Stimulated activated naive CD8-positive, alpha-beta T cell treated with anti-CD3 and anti-CD28 coated beads, Interleukin-15, Interleukin-2, amounts not matched to agents 100 U/mL and 50 U/mL, for 24 hours (primary cell): ENCODE data around the gene USP20.
"Not testable (repeated sequence)": the region's sequence is repeated elsewhere in the genome, so short reads cannot be mapped to it uniquely, and the experiment has no call there.

Experiments used
- ATAC-seq: fragments of 150-1000 bp; cut with Tn5 transposase; one replicate; pipeline ENCODE4 v1.10.0; 2021
- DNase-seq: peaks from one replicate; pipeline ENCODE4 v3.0.0; 2021

The USP20 gene

DNA sequence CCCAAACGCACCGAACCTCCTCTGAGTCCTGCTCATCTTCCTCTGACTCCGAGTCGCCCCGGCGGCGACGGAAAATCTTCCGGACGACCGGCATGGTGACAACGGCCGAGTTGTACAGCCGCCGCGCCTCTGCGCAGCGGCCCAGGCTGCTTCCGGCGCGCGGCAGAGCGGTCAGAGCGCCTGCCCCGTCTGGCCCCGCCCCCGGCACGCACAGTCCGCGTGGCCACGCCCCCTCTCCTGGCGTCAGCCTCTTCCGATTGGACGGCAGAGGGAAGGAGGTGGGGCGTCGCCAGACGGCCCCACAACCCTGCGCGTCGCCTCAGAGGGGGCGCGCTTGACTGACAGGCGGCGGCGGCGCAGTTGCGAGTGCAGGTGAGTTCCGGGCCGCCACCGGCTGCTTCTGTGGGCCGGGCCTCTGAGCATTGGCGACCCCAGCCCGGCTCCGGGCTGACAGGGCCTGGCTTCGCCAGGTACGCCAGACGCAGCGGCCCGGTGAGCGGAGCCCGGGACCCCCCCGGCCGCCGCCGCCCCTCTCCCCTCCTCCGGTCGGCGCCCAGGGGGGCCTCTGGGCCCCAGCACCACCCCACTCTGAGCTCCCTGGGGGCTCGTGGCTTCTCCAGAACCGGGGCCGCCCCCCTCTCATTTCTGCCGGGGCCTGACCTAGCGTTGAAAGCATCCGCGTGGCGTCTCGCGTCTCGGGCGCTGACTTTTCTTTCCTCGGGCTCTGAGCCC is at the start of gene USP20, which contains the start of gene C9orf78:
USP20 (plus strand) TSS at position 331 of the 732 bp plus-strand sequence. CDS start 17,098 bp downstream, outside the sequence.
C9orf78 (minus strand) TSS at position 148 of the 732 bp plus-strand sequence; CDS start at position 94, 54 bp downstream.
- peak; percentile 98 for DNase-seq
- peak; percentile 92 for ATAC-seq

GRCh38 chr9:129785866-129786265 is 49.4 kb upstream of the USP20 start:
- no peak for ATAC-seq
- no peak for DNase-seq

GRCh38 chr9:129786481-129786880 is 48.8 kb upstream of the USP20 start:
- no peak for DNase-seq
- ATAC-seq = no peak

GRCh38 chr9:129794549-129794948 is 40.7 kb upstream of the USP20 start:
- ATAC-seq = no peak
- no peak for DNase-seq

- DNase-seq, ATAC-seq: not testable (repeated sequence)
These were observed 39.2 kb upstream of the USP20 start for GRCh38 chr9:129796029-129796428.

- DNase-seq (no peak), ATAC-seq (no peak)
These were observed 36.3 kb upstream of the USP20 start for GRCh38 chr9:129798973-129799372.

DNA sequence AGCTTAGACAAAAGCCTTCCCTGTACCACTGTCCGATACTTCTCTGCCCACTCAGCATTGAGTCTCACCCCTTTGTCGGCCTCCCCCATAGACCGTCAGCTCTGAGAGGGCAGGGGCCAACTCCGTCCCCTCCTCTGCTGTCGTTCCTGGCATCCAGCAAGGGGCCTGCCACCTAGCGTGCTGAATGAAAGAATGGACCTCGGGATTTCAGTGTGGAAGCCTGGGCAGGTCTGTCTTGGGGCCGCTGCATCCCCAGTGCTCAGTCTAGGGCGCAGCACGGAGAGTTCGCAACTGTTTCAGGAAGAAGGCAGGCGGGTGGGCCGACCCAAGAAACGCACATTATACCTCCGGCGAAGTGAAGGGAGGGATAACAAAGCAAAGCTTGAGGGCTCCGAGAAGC is 33.8 kb upstream of the USP20 start:
- ATAC-seq = no peak
- no peak for DNase-seq

DNA sequence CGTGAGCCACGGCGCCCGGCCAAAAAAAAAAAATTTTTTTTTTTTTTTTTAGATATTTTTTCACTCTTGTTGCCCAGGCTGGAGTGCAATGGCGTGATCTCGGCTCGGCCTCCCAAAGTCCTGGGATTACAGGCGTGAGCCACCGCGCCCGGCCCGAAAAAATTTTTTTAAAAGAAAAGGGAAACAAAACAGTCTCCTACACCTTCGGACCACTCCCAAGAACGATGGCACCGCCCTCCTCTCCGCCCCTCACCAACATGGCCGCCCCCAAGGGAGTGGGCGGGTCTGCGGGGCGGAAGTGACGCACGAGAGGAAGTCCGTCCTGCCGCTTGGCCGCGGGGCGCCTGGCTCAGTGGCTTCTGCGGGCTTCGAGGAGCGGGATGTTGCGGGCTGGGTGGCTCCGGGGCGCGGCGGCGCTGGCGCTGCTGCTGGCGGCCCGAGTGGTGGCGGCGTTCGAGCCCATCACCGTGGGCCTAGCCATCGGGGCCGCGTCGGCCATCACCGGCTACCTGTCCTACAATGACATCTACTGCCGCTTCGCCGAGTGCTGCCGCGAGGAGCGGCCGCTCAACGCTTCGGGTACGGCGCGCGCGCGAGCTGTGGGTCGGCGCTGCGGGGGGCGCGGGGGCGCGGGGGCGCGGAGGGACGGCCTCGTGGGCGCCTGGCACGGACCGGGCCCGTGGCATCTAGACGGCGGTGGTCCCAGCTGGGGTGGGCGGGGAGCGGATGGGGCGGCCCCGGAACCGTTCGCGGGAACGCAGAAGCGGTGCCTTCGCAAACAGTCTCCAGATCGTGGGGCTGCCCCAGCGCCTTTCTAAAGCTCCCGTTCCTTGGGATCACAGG is 32.2 kb upstream of the USP20 start, which contains the start of gene TOR1B:
TOR1B (plus strand) TSS at position 352 of the 843 bp plus-strand sequence; CDS start at position 381, 29 bp downstream.
- DNase-seq (peak; percentile 96), ATAC-seq (peak; percentile 91)

DNA sequence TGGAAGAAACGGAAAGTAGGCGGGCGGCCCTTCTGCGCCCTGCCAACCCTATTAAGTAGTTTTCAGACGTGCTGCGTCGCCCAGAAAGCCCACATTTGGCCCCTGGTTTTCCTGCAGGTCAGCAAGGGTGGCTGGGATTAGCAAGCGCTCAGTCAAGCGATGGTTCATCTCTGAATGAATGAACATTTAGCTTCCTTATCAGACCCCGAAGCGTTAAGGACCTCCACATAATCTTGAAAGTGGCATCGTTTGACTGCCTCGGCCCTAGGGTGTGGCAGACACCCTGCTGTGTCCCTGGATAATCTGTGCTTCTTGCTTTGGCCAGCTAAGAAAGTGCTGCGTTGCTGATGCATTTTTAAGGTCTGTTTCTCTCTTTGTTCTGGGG is 31.6 kb upstream of the USP20 start:
- no peak for DNase-seq
- peak; percentile 2 for ATAC-seq

DNA sequence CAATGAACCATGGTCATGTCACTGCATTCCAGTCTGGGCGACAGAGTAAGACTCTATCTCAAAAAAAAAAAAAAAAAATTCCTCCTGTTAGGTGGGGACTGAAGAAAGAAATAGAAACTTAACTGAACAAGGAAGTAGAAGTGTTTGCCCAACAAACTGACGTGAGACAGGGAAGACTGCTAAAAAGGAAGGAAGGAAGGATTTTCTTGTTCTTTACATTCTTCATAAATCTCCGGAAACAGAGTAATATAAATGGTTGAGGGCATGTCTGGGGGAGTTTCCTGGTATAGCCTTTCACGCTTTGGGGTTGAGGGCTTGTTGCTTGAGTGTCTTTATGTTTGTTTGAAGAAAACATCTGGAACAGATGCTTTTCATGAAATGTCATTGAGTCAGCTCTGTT is 29.2 kb upstream of the USP20 start:
- DNase-seq (no peak), ATAC-seq (no peak)

GRCh38 chr9:129809346-129809745 is 25.9 kb upstream of the USP20 start:
- DNase-seq (no peak), ATAC-seq (no peak)

DNA sequence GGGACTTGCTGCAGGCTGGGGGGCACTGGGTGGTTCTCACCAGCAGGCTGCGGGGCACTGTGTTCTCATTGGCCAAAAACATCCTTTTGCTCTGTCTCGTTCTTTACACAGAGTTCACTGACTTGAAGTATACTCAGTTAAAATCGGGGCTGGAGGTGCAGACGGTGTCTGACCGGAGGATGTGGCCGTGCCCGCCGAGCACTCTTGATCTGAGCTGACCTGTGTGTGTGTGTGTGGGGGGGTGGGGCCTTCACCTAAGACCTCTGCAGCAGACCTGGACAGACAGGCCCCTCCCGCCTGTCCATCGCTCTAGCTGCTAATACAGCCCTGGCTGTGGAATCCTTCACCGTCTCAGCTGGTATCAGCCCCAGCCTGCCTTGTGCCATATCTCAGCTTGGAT is 25.1 kb upstream of the USP20 start:
- ATAC-seq = no peak

DNA sequence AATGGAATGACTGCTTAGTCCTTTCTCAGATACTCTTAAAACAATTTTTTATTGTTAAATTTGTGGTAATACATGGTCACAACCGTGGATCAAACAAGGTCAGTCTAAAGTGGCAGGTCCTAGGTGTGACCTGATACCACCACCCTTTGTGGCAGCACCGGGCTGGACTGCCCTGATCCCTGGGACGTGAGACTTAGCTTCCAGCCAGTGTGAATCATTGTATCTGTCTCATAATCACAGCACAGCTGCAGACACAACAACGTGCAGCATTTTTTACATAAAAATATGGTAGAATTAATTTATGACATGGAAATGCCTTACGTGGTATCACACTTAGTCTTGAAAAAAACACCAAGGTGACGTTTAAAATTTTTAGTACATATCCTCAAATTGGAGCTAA is 24.5 kb upstream of the USP20 start:
- ATAC-seq (no peak), DNase-seq (no peak)

More for the DNA sequence above, 25.1 kb upstream of the USP20 start:
- no peak for DNase-seq

DNA sequence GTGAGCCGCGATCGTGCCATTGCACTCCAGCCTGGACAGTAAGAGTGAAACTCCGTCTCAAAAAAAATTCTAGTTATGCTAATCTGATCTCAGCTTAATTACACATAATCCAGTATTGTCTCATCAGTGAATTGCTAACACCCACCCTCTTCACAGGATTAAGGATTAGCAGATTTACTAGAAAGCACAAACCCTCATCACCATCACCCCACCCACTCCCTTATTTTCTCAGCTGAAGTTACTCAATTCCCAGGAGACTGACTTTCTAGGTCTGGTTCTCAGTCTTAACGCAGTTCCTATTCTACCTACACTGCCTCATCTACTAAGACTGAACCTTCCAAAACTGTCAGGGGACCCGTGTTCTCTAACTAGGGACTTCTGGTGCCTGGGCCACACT is 23.3 kb upstream of the USP20 start:
- peak; percentile 38 for ATAC-seq
- no peak for DNase-seq

DNA sequence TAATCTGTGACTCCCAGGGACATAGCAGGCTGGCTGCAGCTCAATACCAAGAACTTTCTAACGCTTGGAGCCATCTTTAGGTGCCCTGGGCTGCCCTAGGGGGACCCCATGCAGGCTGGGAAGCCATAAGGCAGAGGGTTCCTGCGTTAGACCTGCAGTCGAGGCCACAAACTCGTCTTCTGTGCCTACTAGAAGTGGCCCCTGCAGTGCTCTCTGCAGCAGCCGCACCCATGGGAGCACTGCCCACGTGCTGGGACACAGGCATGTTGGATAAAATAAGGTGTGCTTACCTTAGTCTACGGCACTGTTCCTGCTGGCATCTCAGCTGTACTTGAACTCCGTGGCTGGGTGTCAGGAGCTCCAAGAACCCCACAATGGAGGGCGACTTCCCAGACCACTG is 22.9 kb upstream of the USP20 start:
- no peak for ATAC-seq

DNA sequence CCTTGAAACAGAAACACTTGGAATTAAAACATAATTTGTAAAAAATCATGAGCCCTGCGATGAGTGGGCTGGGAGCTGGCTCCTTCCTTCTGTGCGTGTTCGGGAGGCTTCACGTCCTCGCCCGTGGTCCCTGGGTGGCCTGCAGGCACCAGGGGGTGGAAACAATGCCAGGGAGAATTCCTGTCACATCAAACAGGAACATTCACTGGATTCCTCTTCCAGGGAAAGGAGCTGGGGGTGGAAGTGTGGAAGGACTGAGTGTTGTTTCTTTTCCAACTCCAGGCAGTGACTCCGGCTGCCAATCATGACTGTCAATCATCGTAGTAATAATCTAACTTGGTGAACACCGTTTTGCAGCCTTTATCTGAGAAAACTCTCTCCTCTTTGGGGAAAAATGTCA is 21.6 kb upstream of the USP20 start:
- DNase-seq = no peak
- no peak for ATAC-seq

More for the DNA sequence above, 22.9 kb upstream of the USP20 start:
- DNase-seq = no peak

GRCh38 chr9:129814432-129815223 is 20.6 kb upstream of the USP20 start:
- no peak for DNase-seq
- ATAC-seq = no peak

GRCh38 chr9:129815278-129815677 is 20.0 kb upstream of the USP20 start:
- ATAC-seq = no peak

GRCh38 chr9:129816501-129817435 is 18.5 kb upstream of the USP20 start:
- DNase-seq = no peak
- ATAC-seq = no peak

More at GRCh38 chr9:129815278-129815677, 20.0 kb upstream of the USP20 start:
- DNase-seq = no peak

DNA sequence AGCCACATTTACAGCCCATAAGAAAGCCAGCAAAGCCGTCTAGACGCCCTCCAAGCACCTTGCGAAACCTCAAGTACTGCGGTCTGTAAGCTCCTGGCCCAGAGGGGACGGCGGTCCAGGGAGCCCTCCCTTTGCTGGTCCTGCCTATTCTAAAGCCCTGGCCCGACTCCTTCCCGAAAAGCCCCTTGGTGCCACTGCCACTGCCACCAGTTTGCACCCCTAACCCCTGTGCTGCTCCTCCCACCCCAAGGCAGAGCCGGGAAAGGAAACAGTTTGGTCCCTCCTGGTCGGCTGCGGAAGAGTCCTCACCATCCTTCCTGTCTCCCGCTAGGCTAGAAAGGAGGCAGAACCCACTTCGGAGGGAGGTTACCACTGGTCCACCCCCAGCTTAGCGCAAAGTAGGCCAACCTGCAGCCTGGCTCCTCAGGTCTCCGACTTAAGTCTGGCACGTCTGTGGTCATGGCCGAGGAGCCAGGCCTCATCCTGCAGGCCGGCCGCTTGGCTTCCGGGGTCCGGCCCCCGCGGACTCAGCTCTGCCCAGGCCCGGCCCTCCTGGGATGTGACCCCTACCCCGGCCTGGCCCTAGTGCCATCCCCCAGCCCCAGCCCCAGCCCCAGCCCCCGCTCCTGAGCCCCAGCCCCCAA is 12.2 kb upstream of the USP20 start:
- peak; percentile 32 for DNase-seq
- peak; percentile 33 for ATAC-seq

GRCh38 chr9:129823542-129823934 is 11.7 kb upstream of the USP20 start:
- no peak for DNase-seq

More at GRCh38 chr9:129823542-129823934, 11.7 kb upstream of the USP20 start:
- peak; percentile 14 for ATAC-seq
